SH-SY5Y (cell line): Measurements from ENCODE around the gene CNIH3.

Experiments
- GATA2 ChIP-seq: IDR thresholded peaks from 2 replicates; pipeline ENCODE4 v1.6.1; 2011; ENCODE audit warnings: mild to moderate bottlenecking, low read depth, low read length
- GATA3 ChIP-seq: IDR thresholded peaks from 2 replicates; pipeline ENCODE4 v1.6.1; 2011; ENCODE audit warnings: low read depth, mild to moderate bottlenecking, low read length, moderate library complexity

DNA sequence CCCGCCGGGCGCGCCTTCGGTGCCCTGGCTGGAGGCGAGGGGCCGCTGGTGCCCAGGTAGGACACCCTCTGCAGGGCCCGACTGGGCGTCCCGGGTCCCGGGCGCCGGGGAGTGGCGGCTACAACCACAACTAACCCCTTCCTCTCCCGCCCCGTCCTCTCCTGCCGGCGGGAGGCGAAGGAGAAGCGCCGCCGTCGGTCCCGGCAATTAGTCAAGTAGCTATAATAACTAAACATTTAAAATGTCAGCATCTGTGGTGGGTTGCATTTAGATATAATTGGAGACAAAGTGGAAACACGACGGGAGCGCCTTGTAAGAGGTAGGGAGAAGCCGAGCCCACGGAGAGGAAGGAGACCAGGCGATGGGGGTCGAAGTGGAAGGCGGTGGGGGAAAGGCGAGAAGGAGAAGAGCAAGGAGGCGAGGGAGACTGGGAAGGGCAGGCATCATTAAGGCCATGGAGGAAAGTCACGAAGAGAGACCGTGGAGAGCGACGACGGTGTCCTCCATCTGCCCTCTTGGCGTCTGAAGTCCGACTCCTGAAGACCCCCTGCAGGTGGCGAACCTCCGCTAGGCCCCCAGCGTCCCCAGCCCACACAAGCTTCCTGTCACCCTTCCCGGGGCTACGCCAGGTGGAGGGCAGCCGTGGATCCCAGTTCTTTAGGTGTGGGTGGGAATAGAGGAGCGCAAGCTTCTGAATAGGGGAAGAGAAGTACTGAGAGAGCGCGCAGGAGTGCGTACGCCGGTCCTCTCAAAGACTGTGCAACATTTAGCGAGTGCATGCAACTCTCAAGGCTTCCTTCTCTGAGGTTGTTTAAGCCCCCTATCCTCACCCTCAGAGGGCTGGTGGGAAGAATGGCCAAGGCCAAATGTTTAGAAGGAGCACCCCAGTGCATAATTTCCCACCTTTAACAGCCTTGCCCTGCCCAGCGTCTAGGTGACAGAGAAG is 1.6 kb downstream of the CNIH3 start:
- no peak for TF ChIP-seq GATA3
- no peak for TF ChIP-seq GATA2
